ENCODE measurements around the gene ZMAT3. TPM values are rescaled to one million over a fixed set of nuclear protein-coding genes. Genes with fewer than 3 reads are reported as not detected.

ZMAT3 gene
- total and polyA plus RNA-seq, 2 of the 4 experiments (the other 2 are of a cell fraction), result 11.7 to 14.3 TPM

DNA sequence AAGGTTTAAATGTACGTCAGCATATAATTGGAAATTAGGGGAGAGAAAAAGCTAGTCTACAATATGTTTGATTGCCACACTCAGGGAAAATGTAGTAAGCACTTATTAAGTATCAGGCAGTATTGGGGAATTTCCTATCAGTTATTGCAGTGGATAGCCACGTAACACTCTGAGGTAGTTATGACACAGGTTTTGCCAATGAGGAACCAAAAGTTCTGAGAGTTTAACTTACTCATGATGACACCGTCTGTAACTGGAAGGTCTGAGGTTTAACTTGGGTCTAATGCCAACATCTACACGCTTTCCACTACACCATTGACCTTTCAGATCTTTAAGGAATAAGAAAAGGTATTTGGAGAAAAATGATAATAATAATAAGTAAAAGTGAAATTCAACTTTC, 89.5 kb downstream of the ZMAT3 start:
- DNase-seq, result peak; percentile 44

More for the DNA sequence above, 89.5 kb downstream of the ZMAT3 start:
- no peak overlapping the region for H2AK9ac ChIP-seq (replicated peaks; ENCODE audit: low read depth, low read length, poor library complexity)
- no peak overlapping the region for H3K9ac ChIP-seq (ENCODE audit: low read depth, low read length)
- H3K27ac ChIP-seq (ENCODE audit: insufficient read depth, low read length), result no peak overlapping the region
- no peak overlapping the region for H3K4me2 ChIP-seq (ENCODE audit: low read depth, low read length)
- no peaks in the 10 kb centered on the region for H3K9me1 ChIP-seq (ENCODE audit: insufficient read depth, low read length)
- H3K14ac ChIP-seq (replicated peaks; ENCODE audit: low read depth, low read length), result no peak overlapping the region
- no peak overlapping the region for H3K4ac ChIP-seq (ENCODE audit: low read depth, low read length)
- H2BK5ac ChIP-seq (ENCODE audit: low read depth, low read length, poor library complexity, severe bottlenecking), result no peak overlapping the region
- no peak overlapping the region for H3K18ac ChIP-seq (ENCODE audit: low read depth, low read length)
- no peaks in the 10 kb centered on the region for H3K79me1 ChIP-seq (ENCODE audit: low read depth in 1 of 2, low read length in 2 of 2)
- no peak overlapping the region for H4K5ac ChIP-seq (ENCODE audit: low read depth, low read length)
- no peak overlapping the region for H2AFZ ChIP-seq (replicated peaks; ENCODE audit: low read length, poor library complexity)
- H2BK15ac ChIP-seq (ENCODE audit: low read depth, low read length), result no peak overlapping the region
- ChIA-PET CTCF (no interaction called here), POLR2A (ENCODE audit: unreplicated experiment) (no interaction called here)
- BruUV-seq (replicated peaks), result no TSS peak
- no peak overlapping the region for H2BK20ac ChIP-seq (ENCODE audit: low read depth, low read length)
- no peak overlapping the region for H3K4me3 ChIP-seq (ENCODE audit: insufficient read depth, low read depth, low read length)
- H3K56ac ChIP-seq (ENCODE audit: extremely low read depth, insufficient read depth, low read length), result no peak overlapping the region
- H3K23ac ChIP-seq (ENCODE audit: low read depth, low read length), result no peak overlapping the region
- no peaks in the 10 kb centered on the region for H3K36me3 ChIP-seq (ENCODE audit: control insufficient read depth, insufficient read depth, low read length)
- H4K91ac ChIP-seq (ENCODE audit: insufficient read depth, low read depth, low read length), result no peak overlapping the region
- H3K27me3 ChIP-seq (ENCODE audit: control insufficient read depth, insufficient read depth, low read length), result no peaks in the 10 kb centered on the region
- intact Hi-C loops (cut with micrococcal nuclease), result no loop called here
- WGBS, 2 experiments (ENCODE audit: extremely low coverage in 2 of 2, insufficient read length in 1 of 2), result no CpG with 5 or more reads among the region's 4 CpGs
- H2AK5ac ChIP-seq (ENCODE audit: low read depth, low read length), result no peak overlapping the region
- H2BK120ac ChIP-seq (ENCODE audit: low read depth, low read length), result no peak overlapping the region
- no peak for ATAC-seq (ENCODE audit: low read depth)
- no peak overlapping the region for H4K8ac ChIP-seq (ENCODE audit: low read depth in 2 of 2, low read length in 2 of 2)
- no peak for TF ChIP-seq MAZ (IDR thresholded peaks at IDR 0.05; ENCODE audit: borderline replicate concordance, low read depth, low read length)
- no peak for TF ChIP-seq MAFK (IDR thresholded peaks at IDR 0.05; ENCODE audit: low read depth, low read length)
- no peak for TF ChIP-seq MXI1 (IDR thresholded peaks at IDR 0.05; ENCODE audit: borderline replicate concordance, low read depth, low read length)
- no peak for TF ChIP-seq RAD21 (IDR thresholded peaks at IDR 0.05; ENCODE audit: low read length)
- TF ChIP-seq, protein P1, sequence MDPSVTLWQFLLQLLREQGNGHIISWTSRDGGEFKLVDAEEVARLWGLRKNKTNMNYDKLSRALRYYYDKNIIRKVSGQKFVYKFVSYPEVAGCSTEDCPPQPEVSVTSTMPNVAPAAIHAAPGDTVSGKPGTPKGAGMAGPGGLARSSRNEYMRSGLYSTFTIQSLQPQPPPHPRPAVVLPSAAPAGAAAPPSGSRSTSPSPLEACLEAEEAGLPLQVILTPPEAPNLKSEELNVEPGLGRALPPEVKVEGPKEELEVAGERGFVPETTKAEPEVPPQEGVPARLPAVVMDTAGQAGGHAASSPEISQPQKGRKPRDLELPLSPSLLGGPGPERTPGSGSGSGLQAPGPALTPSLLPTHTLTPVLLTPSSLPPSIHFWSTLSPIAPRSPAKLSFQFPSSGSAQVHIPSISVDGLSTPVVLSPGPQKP (IDR thresholded peaks at IDR 0.05; ENCODE audit: borderline replicate concordance, low read depth, low read length), result no peak
- TF ChIP-seq BHLHE40 (IDR thresholded peaks at IDR 0.05; ENCODE audit: low read depth, low read length), result no peak
- no peak for TF ChIP-seq FOS (IDR thresholded peaks at IDR 0.05; ENCODE audit: low read depth, low read length)
- TF ChIP-seq RCOR1 (IDR thresholded peaks at IDR 0.05; ENCODE audit: insufficient replicate concordance, low read length), result no peak
- TF ChIP-seq, protein P2, sequence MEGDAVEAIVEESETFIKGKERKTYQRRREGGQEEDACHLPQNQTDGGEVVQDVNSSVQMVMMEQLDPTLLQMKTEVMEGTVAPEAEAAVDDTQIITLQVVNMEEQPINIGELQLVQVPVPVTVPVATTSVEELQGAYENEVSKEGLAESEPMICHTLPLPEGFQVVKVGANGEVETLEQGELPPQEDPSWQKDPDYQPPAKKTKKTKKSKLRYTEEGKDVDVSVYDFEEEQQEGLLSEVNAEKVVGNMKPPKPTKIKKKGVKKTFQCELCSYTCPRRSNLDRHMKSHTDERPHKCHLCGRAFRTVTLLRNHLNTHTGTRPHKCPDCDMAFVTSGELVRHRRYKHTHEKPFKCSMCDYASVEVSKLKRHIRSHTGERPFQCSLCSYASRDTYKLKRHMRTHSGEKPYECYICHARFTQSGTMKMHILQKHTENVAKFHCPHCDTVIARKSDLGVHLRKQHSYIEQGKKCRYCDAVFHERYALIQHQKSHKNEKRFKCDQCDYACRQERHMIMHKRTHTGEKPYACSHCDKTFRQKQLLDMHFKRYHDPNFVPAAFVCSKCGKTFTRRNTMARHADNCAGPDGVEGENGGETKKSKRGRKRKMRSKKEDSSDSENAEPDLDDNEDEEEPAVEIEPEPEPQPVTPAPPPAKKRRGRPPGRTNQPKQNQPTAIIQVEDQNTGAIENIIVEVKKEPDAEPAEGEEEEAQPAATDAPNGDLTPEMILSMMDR (conservative IDR thresholded peaks at IDR 0.05; ENCODE audit: low read depth, low read length), result no peak
- no peak for TF ChIP-seq POLR2A (IDR thresholded peaks at IDR 0.05; ENCODE audit: low read depth, low read length)
- no peak for TF ChIP-seq CEBPB (IDR thresholded peaks at IDR 0.05; ENCODE audit: low read depth, low read length)
- TF ChIP-seq CHD1 (IDR thresholded peaks at IDR 0.05; ENCODE audit: low read depth, low read length), result no peak
- TF ChIP-seq SMC3 (IDR thresholded peaks at IDR 0.05; ENCODE audit: low read depth, low read length), result no peak
- no peak for TF ChIP-seq NFE2L2 (IDR thresholded peaks at IDR 0.05; ENCODE audit: low read depth, low read length)
- TF ChIP-seq, protein P3, sequence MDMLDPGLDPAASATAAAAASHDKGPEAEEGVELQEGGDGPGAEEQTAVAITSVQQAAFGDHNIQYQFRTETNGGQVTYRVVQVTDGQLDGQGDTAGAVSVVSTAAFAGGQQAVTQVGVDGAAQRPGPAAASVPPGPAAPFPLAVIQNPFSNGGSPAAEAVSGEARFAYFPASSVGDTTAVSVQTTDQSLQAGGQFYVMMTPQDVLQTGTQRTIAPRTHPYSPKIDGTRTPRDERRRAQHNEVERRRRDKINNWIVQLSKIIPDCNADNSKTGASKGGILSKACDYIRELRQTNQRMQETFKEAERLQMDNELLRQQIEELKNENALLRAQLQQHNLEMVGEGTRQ (IDR thresholded peaks at IDR 0.05; ENCODE audit: low read depth, low read length), result no peak
- no peaks in the 10 kb centered on the region for H3K9me3 ChIP-seq (ENCODE audit: control insufficient read depth, insufficient read depth, low read length)
- no peaks in the 10 kb centered on the region for H4K20me1 ChIP-seq (ENCODE audit: insufficient read depth, low read length)
- in situ Hi-C loops (cut with MboI; ENCODE audit: low sequenced_read_pairs), result no loop called here
- no peaks in the 10 kb centered on the region for H3K4me1 ChIP-seq (ENCODE audit: control insufficient read depth, insufficient read depth, low read length)
- dilution Hi-C loops (cut with HindIII; ENCODE audit: low sequenced_read_pairs, unreplicated experiment), result no loop called here

Data from IMR-90 (cell line).